MCF 10A (cell line): ENCODE data around the gene ELOVL5. TPM values are rescaled to one million over a fixed set of nuclear protein-coding genes. Genes with fewer than 3 reads are reported as not detected.

Experiments used
- BruUV-seq: library from RNA; stranded (reverse); fragments of 400-500 nt; replicated peaks from 2 replicates; lab custom pipeline; 2021; lab: Mats Ljungman, UMichigan
- CTCF ChIA-PET: fragments of 300-600 bp; sonication (Branson Sonifier 250); formaldehyde crosslinking; extraction: SDS; loops from one replicate; lab custom pipeline; 2021; ENCODE audit warnings: antibody characterized with exemption, inconsistent platforms; lab: Yijun Ruan, JAX
- POLR2A ChIA-PET: fragments of 300-600, 350-650 bp; sonication (Branson Sonifier 250); formaldehyde crosslinking; extraction: SDS; loops from one replicate; lab custom pipeline; 2020; ENCODE audit warnings: antibody characterized with exemption, inconsistent platforms; lab: Yijun Ruan, JAX
- DNase-seq: peaks from one replicate; pipeline ENCODE4 v3.0.0-alpha.2; 2018; ENCODE audit not compliant: unreplicated experiment
- H3K27ac Mint-ChIP-seq: one replicate; pipeline ENCODE4 v1.8.0; 2022; ENCODE audit warnings: mild to moderate bottlenecking, low read depth, mixed read lengths; ENCODE audit not compliant: unreplicated experiment
- H3K27me3 Mint-ChIP-seq: one replicate; pipeline ENCODE4 v1.8.0; 2022; ENCODE audit warnings: mixed read lengths; ENCODE audit not compliant: insufficient read depth, unreplicated experiment
- H3K36me3 Mint-ChIP-seq: one replicate; pipeline ENCODE4 v1.8.0; 2022; ENCODE audit warnings: mild to moderate bottlenecking, moderate library complexity, mixed read lengths; ENCODE audit not compliant: insufficient read depth, unreplicated experiment
- H3K4me1 Mint-ChIP-seq: one replicate; pipeline ENCODE4 v1.8.0; 2022; ENCODE audit warnings: mixed read lengths; ENCODE audit not compliant: insufficient read depth, unreplicated experiment
- H3K4me3 Mint-ChIP-seq: one replicate; pipeline ENCODE4 v1.8.0; 2022; ENCODE audit warnings: mild to moderate bottlenecking, moderate library complexity, mixed read lengths; ENCODE audit not compliant: unreplicated experiment
- H3K9me3 Mint-ChIP-seq: one replicate; pipeline ENCODE4 v1.8.0; 2022; ENCODE audit warnings: mixed read lengths; ENCODE audit not compliant: unreplicated experiment
- CTCF ChIP-seq: fragments of 200-600 bp; IDR thresholded peaks from one replicate; pipeline ENCODE4 v1.8.0; 2022; ENCODE audit warnings: antibody characterized with exemption, mild to moderate bottlenecking; ENCODE audit not compliant: unreplicated experiment
- intact Hi-C: fragments of 100-400 bp; cut with micrococcal nuclease; formaldehyde crosslinking; loops from 2 replicates; pipeline ENCODE4 v1.14.1; 2022
- total RNA-seq: library from RNA; stranded (reverse); gene quantifications from 2 replicates; pipeline ENCODE4 v1.2.3, GENCODE V29; 2022

Gene ELOVL5
- total RNA-seq, 1 experiment from 2014 or later, result 58.3 TPM

- POLR2A ChIA-PET, result interaction anchor here (0.6 to 1.6 kb wide), 5 partner anchors 10 to 91 kb away, joined by 3 to 8 read pairs (median 3); no protein-coding TSS in a partner anchor
- peaks cover 6% of the 10 kb centered on the region for H3K36me3 Mint-ChIP-seq
- H3K4me1 Mint-ChIP-seq, result peaks cover 37% of the 10 kb centered on the region
- H3K27me3 Mint-ChIP-seq, result no peaks in the 10 kb centered on the region
- H3K9me3 Mint-ChIP-seq, result no peaks in the 10 kb centered on the region
- no peak overlapping the region for H3K4me3 Mint-ChIP-seq
- H3K27ac Mint-ChIP-seq, result no peak overlapping the region
- intact Hi-C loops, result loop anchor here (10.0 kb wide), 1 partner anchor 185 kb away; no protein-coding TSS in a partner anchor
- CTCF ChIA-PET, result interaction anchor here (0.6 to 1.1 kb wide), 3 partner anchors 14 to 758 kb away, joined by 3 to 4 read pairs (median 3); no protein-coding TSS in a partner anchor
- no peak for TF ChIP-seq CTCF
- no TSS peak for BruUV-seq
- no peak for DNase-seq
Observed at GRCh38 chr6:53299331-53300005, 49.3 kb downstream of the ELOVL5 start.

- intact Hi-C loops, result loop anchor here (10.0 kb wide), 1 partner anchor 188 kb away; no protein-coding TSS in a partner anchor
- DNase-seq, result no peak
- Mint-ChIP-seq H3K4me1 (peaks cover 17% of the 10 kb centered on the region), H3K4me3 (no peak overlapping the region), H3K36me3 (peaks cover 14% of the 10 kb centered on the region), H3K27ac (no peak overlapping the region), H3K9me3 (no peaks in the 10 kb centered on the region), H3K27me3 (no peaks in the 10 kb centered on the region)
- ChIA-PET CTCF (interaction anchor here (0.5 to 0.9 kb wide), 2 partner anchors 187 to 441 kb away, joined by 3 to 4 read pairs; no protein-coding TSS in a partner anchor), POLR2A (interaction anchor here (0.8 to 1.2 kb wide), 3 partner anchors 12 to 24 kb away, joined by 3 to 5 read pairs (median 3); no protein-coding TSS in a partner anchor)
- no peak for TF ChIP-seq CTCF
- no TSS peak for BruUV-seq
Observed at GRCh38 chr6:53297004-53297403, 51.7 kb downstream of the ELOVL5 start.

- H3K27me3 Mint-ChIP-seq, result no peaks in the 10 kb centered on the region
Observed at GRCh38 chr6:53295176-53295575, 53.6 kb downstream of the ELOVL5 start.

More at GRCh38 chr6:53295176-53295575, 53.6 kb downstream of the ELOVL5 start:
- H3K36me3 Mint-ChIP-seq, result peaks cover 22% of the 10 kb centered on the region
- intact Hi-C loops, result loop anchor here (10.0 kb wide), 1 partner anchor 190 kb away; no protein-coding TSS in a partner anchor
- DNase-seq, result no peak
- H3K4me1 Mint-ChIP-seq, result peaks cover 5% of the 10 kb centered on the region
- H3K27ac Mint-ChIP-seq, result no peak overlapping the region
- ChIA-PET POLR2A (interaction anchor here (1.2 kb wide), 1 partner anchor 12 kb away, joined by 3 read pairs; no protein-coding TSS in a partner anchor), CTCF (interaction anchor here (2.6 kb wide), 1 partner anchor 122 kb away, joined by 7 read pairs; no protein-coding TSS in a partner anchor)
- no peak overlapping the region for H3K4me3 Mint-ChIP-seq
- TF ChIP-seq CTCF, result no peak
- no TSS peak for BruUV-seq
- H3K9me3 Mint-ChIP-seq, result no peaks in the 10 kb centered on the region
